ENCODE data around the gene PPP1R18.

- TF ChIP-seq CTCF (IDR thresholded peaks at IDR 0.05) (no peak), POLR2A (IDR thresholded peaks at IDR 0.05) (no peak), POLR2AphosphoS5 (IDR thresholded peaks at IDR 0.05) (no peak), EP300 (IDR thresholded peaks at IDR 0.05; ENCODE audit: low read depth) (no peak)
Observed at GRCh38 chr6:30696432-30696831, 10.0 kb upstream of the PPP1R18 start.
